HG02588 (cell line): ENCODE data around the gene ELAVL3.
"Not testable (repeated sequence)": the region's sequence is repeated elsewhere in the genome, so short reads cannot be mapped to it uniquely, and the experiment has no call there.

Source experiments
- ATAC-seq: cut with Tn5 transposase; IDR thresholded peaks from one replicate; pipeline ENCODE4 v1.9.1; 2021; ENCODE audit warnings: mild to moderate bottlenecking, moderate library complexity; ENCODE audit not compliant: unreplicated experiment

Gene ELAVL3

GRCh38 chr19:11414544-11414943 is 66.3 kb downstream of the ELAVL3 start:
- no peak for ATAC-seq

- no peak for ATAC-seq
Measured at GRCh38 chr19:11410682-11411081, 70.2 kb downstream of the ELAVL3 start.

GRCh38 chr19:11408591-11408990 is 72.3 kb downstream of the ELAVL3 start:
- ATAC-seq: no peak

GRCh38 chr19:11406703-11407236 is 74.1 kb downstream of the ELAVL3 start:
- not testable (repeated sequence) for ATAC-seq

- no peak for ATAC-seq
Measured at GRCh38 chr19:11405846-11406643, 74.8 kb downstream of the ELAVL3 start.

- no peak for ATAC-seq
Measured at GRCh38 chr19:11404588-11405222, 76.1 kb downstream of the ELAVL3 start.

- no peak for ATAC-seq
Measured at GRCh38 chr19:11401808-11402543, 78.9 kb downstream of the ELAVL3 start.
